Measurements from ENCODE around the gene SESTD1.
"Not testable (repeated sequence)": the region's sequence is repeated elsewhere in the genome, so short reads cannot be mapped to it uniquely, and the experiment has no call there.

Gene SESTD1

DNA sequence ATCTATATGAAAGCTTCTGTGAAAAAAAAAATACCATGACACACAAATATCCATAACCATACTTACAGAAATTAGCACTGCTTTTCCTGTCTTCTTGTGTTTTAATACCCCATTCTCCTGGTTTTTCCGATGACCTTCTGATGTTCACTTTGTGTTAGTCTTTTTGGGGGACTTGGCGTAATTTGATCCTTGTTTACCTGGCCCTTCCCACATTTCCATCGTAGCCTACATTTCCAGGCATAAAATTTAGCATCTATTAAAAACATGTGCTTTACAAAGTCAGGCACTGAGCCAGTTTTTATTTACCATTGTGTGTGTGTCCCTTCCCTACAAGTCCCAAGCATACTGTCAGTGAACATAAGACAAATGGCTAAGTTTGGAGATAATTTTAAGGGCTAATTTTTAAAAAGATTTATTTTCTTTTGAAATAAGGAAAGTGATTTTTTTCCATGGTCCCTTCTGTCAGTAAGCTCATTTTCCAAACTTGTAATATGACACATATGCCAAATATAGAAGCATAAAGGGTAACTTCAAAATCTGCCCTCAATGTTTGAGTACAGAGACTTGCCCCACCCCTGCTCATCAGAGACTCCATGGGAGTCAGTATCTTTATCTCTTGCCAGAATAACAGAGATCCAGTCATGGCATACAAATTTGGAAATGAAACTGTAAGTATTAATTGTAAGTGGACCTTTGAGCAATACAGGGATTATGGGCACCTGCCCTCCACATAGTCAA is 27.3 kb downstream of the SESTD1 start:
- no peak for DNase-seq

DNA sequence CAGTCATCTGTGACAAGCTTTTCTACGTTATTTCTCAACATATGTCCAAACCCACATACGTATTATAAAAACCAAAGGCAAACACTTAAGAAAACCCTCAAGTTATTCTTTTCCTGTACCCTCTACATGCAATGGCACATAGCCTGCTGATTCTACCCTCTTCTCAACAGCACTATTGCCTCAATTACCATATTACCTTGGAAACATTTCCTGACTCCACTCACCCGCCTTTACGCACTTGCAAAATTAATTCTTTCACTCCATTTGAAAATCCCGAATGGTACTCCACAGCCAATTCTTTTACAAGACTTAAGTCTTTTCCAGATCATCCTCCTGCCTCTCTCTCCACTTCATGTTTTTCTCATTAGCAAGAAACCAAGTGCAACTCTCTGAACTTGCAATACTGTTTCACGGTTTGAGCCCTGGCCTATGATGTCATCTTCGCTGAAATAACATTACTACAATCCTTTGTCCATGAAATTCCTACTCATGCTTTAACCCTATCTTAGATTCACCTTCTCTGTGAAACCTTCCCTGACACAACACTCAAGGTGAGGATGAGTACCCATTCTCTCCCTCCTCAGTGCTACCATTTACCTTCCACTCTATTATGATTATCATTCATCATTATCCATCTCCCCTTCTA is 29.0 kb downstream of the SESTD1 start:
- no peak for DNase-seq

DNA sequence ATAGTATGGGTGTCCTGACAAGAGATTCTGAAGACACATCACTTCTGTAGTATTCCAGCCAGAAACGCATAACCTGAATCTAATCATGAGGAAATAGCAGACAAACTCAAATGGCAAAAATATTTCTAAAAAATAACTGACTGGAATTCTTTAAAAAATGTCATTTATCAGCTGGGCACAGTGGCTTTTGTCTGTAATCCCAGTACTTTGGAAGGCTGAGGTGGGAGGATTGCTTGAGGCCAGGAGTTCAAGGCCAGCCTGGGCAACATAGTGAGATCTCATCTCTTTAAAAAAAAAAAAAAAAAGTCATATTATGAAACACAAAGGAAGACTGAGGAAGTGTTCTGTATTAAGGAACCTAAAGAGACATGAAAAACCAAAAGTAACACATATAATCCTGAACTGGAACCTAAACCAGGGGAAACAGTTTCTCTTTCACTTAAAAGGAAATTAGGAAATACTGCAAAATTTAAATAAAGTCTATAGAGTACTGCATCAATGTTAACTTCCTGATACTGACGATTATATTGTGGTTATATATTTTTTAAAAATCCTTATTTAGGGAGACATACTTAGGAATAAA is 29.9 kb downstream of the SESTD1 start:
- no peak for DNase-seq

DNA sequence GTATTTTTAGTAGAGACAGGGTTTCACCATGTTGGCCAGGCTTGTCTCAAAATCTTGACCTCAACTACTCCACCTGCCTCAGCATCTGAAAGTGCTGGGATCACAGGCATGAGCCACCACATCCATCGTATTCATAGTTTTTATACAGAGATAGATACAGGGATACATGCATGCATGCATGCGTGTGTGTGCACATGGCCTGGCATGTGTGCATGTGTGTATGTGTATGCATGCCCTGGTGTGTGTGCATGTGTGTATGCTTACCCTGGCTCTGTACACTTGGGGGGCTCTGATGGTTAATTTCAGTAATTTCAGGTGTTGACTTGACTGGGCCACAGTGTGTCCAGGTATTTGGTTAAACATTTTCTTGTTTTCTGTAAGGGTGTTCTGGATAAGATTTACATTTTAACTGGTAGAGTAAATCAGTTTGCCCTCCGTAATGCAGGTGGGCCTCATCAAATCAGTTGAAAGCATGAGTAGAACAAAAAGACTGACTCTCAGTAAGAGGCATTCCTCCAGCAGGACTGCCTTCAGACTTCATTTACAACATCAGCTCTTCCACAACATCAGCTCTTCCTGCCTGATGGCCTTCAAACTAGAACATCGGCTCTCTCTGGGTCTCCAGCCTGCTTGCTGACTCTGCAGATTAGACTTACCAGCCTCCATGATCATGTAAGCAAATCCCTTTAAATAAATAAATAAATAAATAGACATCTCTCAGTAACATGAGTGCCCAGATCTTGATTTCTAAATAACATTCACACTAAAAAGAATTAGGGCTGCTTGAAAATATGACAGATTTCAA is 30.8 kb downstream of the SESTD1 start:
- DNase-seq = no peak

DNA sequence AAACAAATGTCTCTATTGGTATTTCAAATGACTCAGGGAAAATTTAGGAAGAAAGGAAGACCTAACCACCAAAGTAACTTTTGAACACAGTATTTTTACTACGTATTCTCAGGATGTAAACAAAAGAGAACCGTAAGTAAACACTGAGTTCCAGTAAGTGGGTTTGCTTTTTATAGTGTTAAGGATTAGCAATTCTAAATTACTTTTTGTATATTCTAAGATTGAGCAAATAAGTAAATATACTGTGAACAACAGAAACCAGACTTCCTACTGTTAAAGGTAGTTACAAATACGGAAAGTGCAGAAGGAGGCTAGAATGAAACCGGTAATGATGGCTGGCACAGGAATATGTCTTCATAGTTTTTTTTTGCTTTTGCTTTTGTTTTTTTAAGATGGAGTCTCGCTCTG is 31.5 kb downstream of the SESTD1 start:
- DNase-seq = no peak

DNA sequence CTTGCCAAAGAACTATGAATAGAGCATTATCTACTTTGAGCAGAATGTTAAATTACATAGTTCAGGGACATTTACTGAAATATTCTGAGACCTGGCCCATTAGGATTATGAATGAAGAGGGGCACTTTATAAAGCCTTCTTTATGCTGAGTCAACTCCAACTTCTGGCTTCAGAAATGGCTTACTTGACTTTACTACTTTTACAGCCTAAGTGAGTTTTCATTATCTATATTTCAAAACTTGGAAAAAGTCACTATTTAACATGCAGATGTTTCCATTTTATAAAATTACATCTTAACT is 37.7 kb downstream of the SESTD1 start:
- DNase-seq = no peak

DNA sequence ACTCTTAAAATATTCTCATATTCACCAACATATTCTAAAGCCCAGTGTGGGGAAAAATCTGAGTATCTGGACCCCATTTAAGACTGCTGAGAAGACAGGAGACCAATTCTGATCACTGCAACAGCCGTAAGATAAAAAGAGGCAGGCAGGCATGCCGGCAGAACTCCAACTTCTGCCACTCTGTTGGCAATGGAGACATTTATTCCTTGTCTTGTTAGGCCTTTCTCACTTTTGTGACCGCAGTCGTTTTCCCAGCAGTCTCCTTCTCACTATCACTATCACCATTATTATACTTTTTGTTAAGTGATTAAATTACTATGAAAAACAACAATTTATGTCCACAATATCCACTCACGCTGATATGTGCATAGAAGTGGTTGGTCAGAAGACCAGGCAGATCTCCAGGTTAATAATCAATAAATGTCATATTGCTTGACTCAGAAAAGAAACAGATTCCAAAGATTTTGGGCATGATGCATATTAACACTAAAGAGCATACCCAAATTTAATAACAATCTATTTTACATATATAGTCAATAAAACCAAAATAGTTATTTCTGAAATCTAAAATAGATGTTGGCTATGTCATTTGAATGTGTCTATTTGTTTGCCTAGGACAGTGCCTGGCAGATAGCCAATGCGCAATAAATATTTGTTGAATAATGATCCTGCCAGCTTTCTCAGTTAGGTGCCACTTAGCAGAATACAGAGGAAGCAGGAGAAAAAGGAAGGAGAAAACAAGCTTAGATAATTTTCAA is 38.2 kb downstream of the SESTD1 start:
- DNase-seq = no peak

DNA sequence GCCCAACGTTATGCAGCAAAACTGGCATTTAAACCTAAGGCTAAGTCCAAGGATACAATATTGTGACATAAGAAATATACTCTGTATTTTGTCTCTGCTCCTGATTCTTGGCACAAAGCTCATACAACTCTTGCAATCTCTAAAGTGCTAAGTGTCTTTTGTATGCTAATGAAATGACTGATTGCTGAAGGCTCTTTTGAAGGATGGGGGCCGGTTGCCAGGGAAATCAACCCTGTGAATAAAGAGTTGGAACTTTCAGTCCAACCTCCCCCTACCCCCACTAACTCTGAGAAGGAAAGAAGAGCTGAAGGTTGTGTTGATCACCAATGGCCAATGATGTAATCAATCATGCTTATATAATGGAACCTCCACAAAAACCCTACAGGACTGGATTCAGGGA is 40.3 kb downstream of the SESTD1 start:
- DNase-seq = no peak

DNA sequence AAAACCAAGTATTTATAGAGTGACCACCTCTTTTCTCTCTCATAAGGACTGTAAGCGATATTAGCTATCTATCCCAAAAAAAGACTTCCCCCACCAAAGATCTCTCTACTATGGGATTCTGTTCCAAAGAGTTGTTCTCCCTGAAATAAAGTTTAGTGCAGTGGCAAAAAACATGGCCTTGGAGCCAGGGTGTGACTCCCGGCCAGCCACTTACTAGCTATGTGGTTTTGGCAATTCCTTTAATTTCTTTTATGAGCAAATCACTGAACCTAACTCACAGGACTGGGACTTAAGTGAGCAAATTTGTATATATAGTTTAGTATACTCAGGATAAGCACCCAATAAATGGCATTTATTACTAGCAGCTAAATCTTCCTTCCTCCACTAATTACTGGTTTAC is 42.6 kb downstream of the SESTD1 start:
- no peak for DNase-seq

DNA sequence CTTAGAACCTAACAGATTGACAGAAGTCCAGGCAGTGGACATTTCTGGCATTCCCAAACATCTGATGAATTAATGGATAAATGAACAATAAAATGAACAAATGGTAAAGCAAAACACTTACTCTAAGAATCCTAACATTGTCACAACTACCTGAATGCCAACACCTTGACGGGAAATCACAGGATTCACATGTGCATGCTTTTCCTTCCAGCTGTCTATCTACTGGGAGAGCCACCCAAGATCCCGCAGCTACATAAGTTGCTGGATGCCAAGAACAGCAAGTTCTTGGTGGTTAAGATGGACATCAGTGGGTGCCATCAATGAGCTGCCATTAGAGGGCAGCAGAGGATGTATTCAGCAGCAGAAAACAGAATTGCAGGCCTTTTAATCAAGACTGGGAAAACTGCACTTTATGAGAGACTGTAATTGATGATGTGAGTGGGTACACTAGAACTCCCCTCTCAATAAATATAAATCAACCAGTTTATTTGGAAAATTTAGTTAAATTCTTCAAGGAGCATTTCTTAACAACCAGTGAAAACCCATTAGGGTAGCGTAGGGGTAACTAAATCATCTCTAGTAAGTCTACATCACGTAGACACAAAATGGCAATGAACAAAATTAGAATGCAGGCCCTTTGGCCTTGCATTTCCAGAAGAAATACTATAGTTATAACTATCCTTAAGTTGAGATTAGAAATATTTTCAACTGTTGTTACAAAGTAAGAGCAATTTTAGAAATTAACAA is 45.6 kb downstream of the SESTD1 start:
- DNase-seq = no peak

DNA sequence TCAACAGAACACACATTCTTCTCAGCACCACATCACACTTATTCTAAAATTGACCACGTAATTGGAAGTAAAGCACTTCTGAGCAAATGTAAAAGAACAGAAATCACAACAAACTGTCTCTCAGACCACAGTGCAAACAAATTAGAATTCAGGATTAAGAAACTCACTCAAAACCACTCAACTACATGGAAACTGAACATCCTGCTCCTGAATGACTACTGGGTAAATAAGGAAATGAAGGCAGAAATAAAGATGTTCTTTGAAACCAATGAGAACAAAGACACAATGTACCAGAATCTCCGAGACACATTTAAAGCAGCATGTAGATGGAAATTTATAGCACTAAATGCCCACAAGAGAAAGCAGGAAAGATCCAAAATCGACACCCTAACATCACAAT is 50.0 kb downstream of the SESTD1 start:
- not testable (repeated sequence) for DNase-seq

DNA sequence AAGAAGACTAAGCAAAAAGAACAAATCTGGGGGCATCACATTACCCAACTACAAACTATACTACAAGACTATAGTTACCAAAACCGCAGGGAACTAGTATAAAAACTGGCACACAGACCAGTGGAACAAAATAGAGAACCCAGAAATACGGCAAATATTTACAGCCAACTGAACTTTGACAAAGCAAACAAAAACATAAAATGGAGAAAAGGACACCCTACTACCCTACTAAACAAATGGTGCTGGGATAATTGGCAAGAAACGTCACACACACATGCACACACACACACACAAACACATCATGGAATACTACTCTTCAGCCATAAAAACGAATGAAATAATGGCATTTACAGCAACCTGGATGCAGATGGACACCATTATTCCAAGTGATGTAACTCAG is 53.3 kb downstream of the SESTD1 start:
- no peak for DNase-seq

DNA sequence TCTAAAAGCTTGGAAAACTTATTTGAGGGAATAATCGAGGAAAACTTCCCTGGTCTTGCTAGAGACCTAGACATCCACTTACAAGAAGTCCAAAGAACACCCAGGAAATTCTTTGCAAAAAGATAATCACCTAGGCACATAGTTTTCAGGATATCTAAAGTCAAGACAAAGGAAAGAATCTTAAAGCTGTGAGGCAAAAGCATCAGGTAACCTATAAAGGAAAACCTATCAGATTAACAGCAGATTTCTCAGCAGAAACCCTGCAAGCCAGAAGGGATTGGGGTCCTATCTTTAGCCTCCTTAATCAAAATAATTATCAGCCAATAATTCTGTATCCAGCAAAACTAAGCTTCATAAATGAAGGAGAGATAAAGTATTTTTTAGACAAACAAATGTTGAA is 56.4 kb downstream of the SESTD1 start:
- DNase-seq = not testable (repeated sequence)

DNA sequence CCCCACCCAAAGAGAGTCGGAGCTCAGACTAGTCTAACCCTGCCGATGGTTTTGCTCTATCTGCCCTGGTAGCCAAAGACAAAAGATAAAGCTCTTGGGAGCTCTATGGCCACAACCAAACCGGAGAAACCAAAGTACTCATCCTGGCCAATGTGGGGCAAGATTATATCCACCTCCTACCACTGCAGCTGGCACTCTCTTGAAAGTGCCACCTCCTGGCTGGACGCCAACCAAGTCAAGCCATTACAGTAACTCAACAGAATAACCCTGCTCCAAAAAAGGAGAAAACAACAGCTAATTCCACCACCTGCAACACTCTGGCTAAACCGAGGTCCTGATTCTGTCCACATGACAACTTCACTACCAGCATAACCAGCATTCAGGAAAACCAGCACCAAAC is 57.6 kb downstream of the SESTD1 start:
- DNase-seq = no peak

DNA sequence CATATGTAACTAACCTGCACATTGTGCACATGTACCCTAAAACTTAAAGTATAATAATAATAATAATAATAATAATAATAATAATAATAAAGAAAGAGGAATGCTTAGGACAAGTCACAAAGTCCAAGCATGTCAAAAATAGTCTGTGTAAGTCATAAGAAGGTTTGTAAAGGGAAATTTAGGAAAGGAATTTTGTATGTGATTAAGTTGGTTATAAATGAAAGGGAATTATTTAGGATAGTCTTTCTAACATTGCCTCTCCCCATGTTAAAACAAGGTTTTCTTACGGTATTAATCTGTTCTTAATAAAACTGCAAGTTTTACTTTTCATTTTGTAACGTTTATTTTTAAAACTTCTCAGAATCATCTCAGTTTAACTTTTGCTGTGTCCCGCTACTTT is 62.8 kb downstream of the SESTD1 start:
- DNase-seq = no peak

DNA sequence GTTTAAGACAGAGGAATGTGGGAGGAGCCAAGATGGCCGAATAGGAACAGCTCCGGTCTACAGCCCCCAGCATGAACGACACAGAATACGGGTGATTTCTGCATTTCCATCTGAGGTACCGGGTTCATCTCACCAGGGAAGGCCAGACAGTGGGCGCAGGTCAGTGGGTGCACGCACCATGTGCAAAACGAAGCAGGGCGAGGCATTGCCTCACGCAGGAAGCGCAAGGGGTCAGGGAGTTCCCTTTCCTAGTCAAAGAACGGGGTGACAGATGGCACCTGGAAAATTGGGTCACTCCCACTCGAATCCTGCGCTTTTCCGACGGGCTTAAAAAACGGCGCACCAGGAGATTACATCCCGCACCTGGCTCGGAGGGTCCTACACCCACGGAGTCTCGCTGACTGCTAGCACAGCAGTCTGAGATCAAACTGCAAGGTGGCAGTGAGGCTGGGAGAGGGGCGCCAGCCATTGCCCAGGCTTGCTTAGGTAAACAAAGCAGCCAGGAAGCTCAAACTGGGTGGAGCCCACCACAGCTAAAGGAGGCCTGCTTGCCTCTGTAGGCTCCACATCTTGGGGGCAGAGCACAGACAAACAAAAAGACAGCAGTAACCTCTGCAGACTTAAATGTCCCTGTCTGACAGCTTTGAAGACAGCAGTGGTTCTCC is 68.6 kb downstream of the SESTD1 start:
- not testable (repeated sequence) for DNase-seq

DNA sequence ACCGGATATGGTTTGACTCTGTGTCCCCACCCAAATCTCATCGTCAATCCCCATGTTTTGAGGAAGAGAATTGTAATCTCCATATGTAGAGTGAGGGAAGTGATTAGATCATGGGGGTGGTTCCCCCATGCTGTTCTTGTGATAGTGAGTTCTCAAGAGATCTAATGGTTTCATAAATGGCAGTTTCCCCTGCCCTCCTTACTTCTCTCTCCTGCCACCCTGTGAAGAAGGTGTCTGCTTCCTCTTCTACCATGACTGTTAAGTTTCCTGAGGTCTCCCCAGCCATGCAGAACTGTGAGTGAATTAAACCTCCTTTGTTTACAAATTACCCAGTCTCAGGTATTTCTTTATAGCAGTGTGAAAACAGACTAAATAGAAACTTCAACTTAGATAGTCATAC is 69.5 kb downstream of the SESTD1 start:
- DNase-seq = no peak

DNA sequence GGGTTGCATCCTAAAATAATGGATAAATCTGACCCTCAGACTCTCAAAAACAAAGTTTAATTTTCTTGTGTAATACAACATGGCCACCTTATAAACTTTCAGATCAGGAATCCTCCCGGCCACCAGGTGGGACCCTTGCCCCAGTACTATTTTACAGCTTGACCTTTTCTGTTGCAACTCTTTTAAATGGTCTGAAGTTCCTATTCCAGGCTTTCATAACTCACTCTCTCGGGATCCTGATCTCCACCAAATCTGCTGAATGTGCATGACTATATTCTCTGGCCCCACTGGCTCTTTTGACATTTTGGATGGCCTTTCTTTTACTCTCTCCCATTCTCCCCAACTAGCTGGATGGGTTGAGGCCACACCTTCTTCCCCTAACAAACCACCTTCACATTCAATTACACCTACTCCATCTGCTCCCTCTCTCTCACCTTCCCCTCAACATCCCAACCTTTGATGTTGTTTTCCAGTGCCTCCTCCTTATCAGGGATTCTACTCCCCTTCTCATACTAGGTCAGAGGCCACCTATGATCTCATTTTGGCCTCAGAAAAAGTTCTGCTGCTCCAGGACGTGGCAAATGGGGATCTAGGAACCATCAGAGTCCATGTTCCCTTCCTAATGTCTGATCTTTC is 70.8 kb downstream of the SESTD1 start:
- no peak for DNase-seq

DNA sequence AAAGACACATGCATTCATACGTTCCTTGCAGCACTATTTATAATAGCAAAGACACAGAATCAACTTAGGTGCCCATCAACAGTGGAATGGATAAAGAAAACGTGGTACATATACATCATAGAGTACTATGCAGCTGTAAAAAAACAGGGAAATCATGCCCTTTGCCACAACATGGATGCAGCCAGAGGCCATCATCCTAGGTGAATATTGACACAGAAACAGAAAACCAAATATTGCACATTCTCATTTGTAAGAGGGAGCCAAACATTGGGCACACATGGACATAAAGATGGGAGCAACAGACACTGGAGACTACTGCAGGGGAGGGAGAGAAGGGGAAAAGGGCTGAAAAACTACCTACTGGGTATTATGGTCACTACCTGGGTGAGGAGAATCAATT is 73.5 kb downstream of the SESTD1 start:
- DNase-seq = no peak

DNA sequence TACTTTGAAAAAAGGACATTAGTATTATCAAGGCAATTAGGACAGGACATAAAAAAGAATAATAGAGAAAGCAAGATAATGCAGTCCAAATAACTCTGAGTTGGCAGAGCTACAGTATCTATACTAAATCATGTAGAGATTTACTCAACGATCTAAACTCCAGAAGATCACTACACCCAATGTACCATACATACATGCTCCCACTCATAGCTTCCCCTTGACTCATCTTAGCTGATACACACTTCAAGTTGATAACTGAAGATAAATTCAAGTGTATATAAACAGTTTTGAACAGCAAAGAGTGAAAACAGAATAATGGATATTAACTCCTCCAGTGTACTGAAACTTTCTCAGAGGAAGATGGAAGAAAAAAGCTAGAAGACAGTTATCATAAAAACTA is 78.5 kb downstream of the SESTD1 start:
- no peak for DNase-seq

DNA sequence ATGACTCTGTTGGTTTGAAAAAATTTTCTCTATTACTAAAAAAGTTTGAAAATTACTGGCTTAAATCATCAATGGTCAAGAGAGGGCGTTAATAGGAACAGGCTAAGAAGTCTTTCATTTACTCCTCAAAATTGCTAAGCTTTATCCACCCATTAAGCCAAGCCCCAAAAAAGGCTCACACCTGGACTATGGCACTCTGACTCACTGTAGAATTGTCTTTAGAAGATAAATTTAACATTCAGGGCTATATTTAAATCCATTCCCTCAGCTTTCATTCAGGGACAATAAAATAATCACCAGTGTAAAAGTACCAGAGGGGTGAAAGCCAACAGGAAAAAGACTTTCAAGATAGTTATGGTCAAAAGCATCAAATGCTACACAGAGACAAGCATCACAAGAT is 80.0 kb downstream of the SESTD1 start:
- DNase-seq = no peak

All from activated CD8-positive, alpha-beta memory T cell treated with anti-CD3 and anti-CD28 coated beads, Interleukin-2, amount 50 U/mL, for 48 hours (primary cell).